Kidney (tissue), 14 donors: ENCODE measurements around the gene TMEM88. TPM values are rescaled to one million over a fixed set of nuclear protein-coding genes. Genes with fewer than 3 reads are reported as not detected.

Experiments used
- DNase-seq, 5 donors: peaks; one replicate each; pipeline ENCODE4 v3.0.0-alpha.2; 2013 to 2020
- FAIRE-seq: peaks from 2 replicates; lab custom pipeline; 2012; peaks lifted over from hg19 to GRCh38; lab: Jason Lieb, UNC
- H3K27ac ChIP-seq, 2 donors: one replicate each; pipeline ENCODE4 v1.7.0; 2013; ENCODE audit warnings: low read depth in 2 of 2, low read length in 2 of 2, inconsistent platforms in 1 of 2
- H3K27me3 ChIP-seq: one replicate; pipeline ENCODE4 v1.7.1; 2013; ENCODE audit warnings: low read length, inconsistent platforms; ENCODE audit not compliant: control insufficient read depth, insufficient read depth
- H3K36me3 ChIP-seq, 3 donors: one replicate each; pipeline versions ENCODE4 v1.7.0 to v1.7.1; 2013; ENCODE audit warnings: low read length in 3 of 3, control low read depth in 1 of 3, inconsistent platforms in 1 of 3; ENCODE audit not compliant: insufficient read depth in 3 of 3, control insufficient read depth in 2 of 3
- H3K4me1 ChIP-seq, 3 donors: one replicate each; pipeline versions ENCODE4 v1.7.0 to v1.7.1; 2013; ENCODE audit warnings: low read length in 3 of 3, inconsistent platforms in 1 of 3, low read depth in 1 of 3; ENCODE audit not compliant: control insufficient read depth in 2 of 3, insufficient read depth in 2 of 3
- H3K4me3 ChIP-seq, 3 donors: one replicate each; pipeline versions ENCODE4 v1.7.0 to v1.8.1; 2013; ENCODE audit warnings: low read length in 3 of 3, control low read depth in 1 of 3, inconsistent platforms in 1 of 3
- H3K9ac ChIP-seq, 3 donors: one replicate each; pipeline versions ENCODE4 v1.7.0 to v1.7.1; 2013; ENCODE audit warnings: low read length in 3 of 3, control low read depth in 1 of 3, inconsistent platforms in 1 of 3
- H3K9me3 ChIP-seq, 3 donors: one replicate each; pipeline versions ENCODE4 v1.7.0 to v1.7.1; 2013; ENCODE audit warnings: low read length in 3 of 3, control low read depth in 1 of 3, inconsistent platforms in 1 of 3; ENCODE audit not compliant: control insufficient read depth in 2 of 3, insufficient read depth in 1 of 3
- CTCF ChIP-seq: IDR thresholded peaks from 3 replicates; pipeline ENCODE4 v1.5.1; 2012; ENCODE audit warnings: mild to moderate bottlenecking, moderate library complexity, borderline replicate concordance; ENCODE audit not compliant: insufficient read depth; ENCODE audit errors: extremely low read depth
- intact Hi-C: fragments of 100-400 bp; cut with DNase I; formaldehyde crosslinking; loops from one replicate; pipeline ENCODE4 v1.11.1; 2022
- polyA plus RNA-seq: library from polyadenylated mRNA; stranded (reverse); fragments of 350-450 nt; fragmentation: Illumina TruSeq; extraction: RNeasy Lipid Tissue Mini Kit (QIAGEN cat#74804); gene quantifications from one replicate; pipeline ENCODE4 v1.2.3, GENCODE V29; 2014; ENCODE audit warnings: low read depth, low replicate concordance; ENCODE audit not compliant: insufficient read depth
- total RNA-seq: library from RNA; stranded (reverse); fragmentation: NEBNext Ultra II Directional; extraction: Animal tissue kit (Norgen Biotek cat#: 25700); gene quantifications from one replicate; pipeline ENCODE4 v1.2.1, GENCODE V29; 2021
- donor health status: control.
- donor health status: control.
- donor health status: control.
- donor health status: control.
- donor health status: control.
- donor health status: DM: yes; HTN: yes; CAD: no.
- donor health status: Normal renal cell carcinoma (clear cell type).

The TMEM88 gene
- total and polyA plus RNA-seq, 2 donors from 2014 or later = 17.6 to 59.8 TPM

- Histone ChIP-seq H3K4me3 (no peak overlapping the region), H3K9me3 (no peaks in the 10 kb centered on the region), H3K27me3 (no peaks in the 10 kb centered on the region), H3K4me1 (no peaks in the 10 kb centered on the region), H3K9ac (no peak overlapping the region), H3K36me3 (peaks cover 13 to 76% (median 46%) of the 10 kb centered on the region in 3 donors), H3K27ac (no peak overlapping the region)
- no peak for TF ChIP-seq CTCF
- FAIRE-seq = no peak
- intact Hi-C loops = no loop called here
- DNase-seq = peak in 2 of 5 donors; percentile 12 to 19
Measured at GRCh38 chr17:7903154-7904103, 48.6 kb downstream of the TMEM88 start.

Other genes with a start within 250 kb of the TMEM88 start
- 29.3 TPM for gene FXR2, start 240.2 kb upstream of the TMEM88 start, total RNA-seq
- gene FXR2, start 240.2 kb upstream of the TMEM88 start, polyA plus RNA-seq = 59.2 TPM
- gene SAT2, start 227.2 kb upstream of the TMEM88 start, total RNA-seq = 74.7 TPM
- 430 TPM for gene SAT2, start 227.2 kb upstream of the TMEM88 start, polyA plus RNA-seq
- 0.57 TPM for gene SHBG, start 224.9 kb upstream of the TMEM88 start, total RNA-seq
- gene SHBG, start 224.9 kb upstream of the TMEM88 start, polyA plus RNA-seq = 4.6 TPM
- gene ATP1B2, start 204.1 kb upstream of the TMEM88 start, total RNA-seq = 7.6 TPM
- 12.8 TPM for gene ATP1B2, start 204.1 kb upstream of the TMEM88 start, polyA plus RNA-seq
- 66.9 TPM for gene TP53, start 167.6 kb upstream of the TMEM88 start, total RNA-seq
- gene TP53, start 167.6 kb upstream of the TMEM88 start, polyA plus RNA-seq = 14.8 TPM
- gene WRAP53, start 166.6 kb upstream of the TMEM88 start, total RNA-seq = 6.5 TPM
- gene WRAP53, start 166.6 kb upstream of the TMEM88 start, polyA plus RNA-seq = 10.8 TPM
- 3.5 TPM for gene EFNB3, start 149.9 kb upstream of the TMEM88 start, total RNA-seq
- gene EFNB3, start 149.9 kb upstream of the TMEM88 start, polyA plus RNA-seq = 2.3 TPM
- gene DNAH2, start 137.3 kb upstream of the TMEM88 start, total RNA-seq = 0.66 TPM
- 0.17 TPM for gene DNAH2, start 137.3 kb upstream of the TMEM88 start, polyA plus RNA-seq
- 32.3 TPM for gene KDM6B, start 20.8 kb upstream of the TMEM88 start, total RNA-seq
- 3.9 TPM for gene KDM6B, start 20.8 kb upstream of the TMEM88 start, polyA plus RNA-seq
- gene NAA38, start 2.5 kb downstream of the TMEM88 start, total RNA-seq = 69.6 TPM
- gene NAA38, start 2.5 kb downstream of the TMEM88 start, polyA plus RNA-seq = 246 TPM
- gene CYB5D1, start 2.9 kb downstream of the TMEM88 start, total RNA-seq = 20.4 TPM
- gene CYB5D1, start 2.9 kb downstream of the TMEM88 start, polyA plus RNA-seq = 14.3 TPM
- gene CHD3, start 33.7 kb downstream of the TMEM88 start, total RNA-seq = 94.6 TPM
- 41.5 TPM for gene CHD3, start 33.7 kb downstream of the TMEM88 start, polyA plus RNA-seq
- gene RNF227, start 61.2 kb downstream of the TMEM88 start, total RNA-seq = 2.5 TPM
- gene RNF227, start 61.2 kb downstream of the TMEM88 start, polyA plus RNA-seq = 2.5 TPM
- gene KCNAB3, start 74.8 kb downstream of the TMEM88 start, total RNA-seq = 3.9 TPM
- 0.71 TPM for gene KCNAB3, start 74.8 kb downstream of the TMEM88 start, polyA plus RNA-seq
- gene TRAPPC1, start 76.9 kb downstream of the TMEM88 start, total RNA-seq = 149 TPM
- gene TRAPPC1, start 76.9 kb downstream of the TMEM88 start, polyA plus RNA-seq = 291 TPM
- gene CNTROB, start 77.1 kb downstream of the TMEM88 start, total RNA-seq = 27.5 TPM
- gene CNTROB, start 77.1 kb downstream of the TMEM88 start, polyA plus RNA-seq = 11.6 TPM
- gene GUCY2D, start 147.5 kb downstream of the TMEM88 start, total RNA-seq = 0.19 TPM
- 0.24 TPM for gene GUCY2D, start 147.5 kb downstream of the TMEM88 start, polyA plus RNA-seq
- 8.0 TPM for gene ALOX15B, start 184.0 kb downstream of the TMEM88 start, total RNA-seq
- 0.15 TPM for gene ALOX15B, start 184.0 kb downstream of the TMEM88 start, polyA plus RNA-seq
- gene ALOX12B, start 232.7 kb downstream of the TMEM88 start, total RNA-seq = not detected
- gene ALOX12B, start 232.7 kb downstream of the TMEM88 start, polyA plus RNA-seq = not detected